HEK293 (cell line): ENCODE measurements around the gene PPM1E.
A peak's percentile ranks its signal among the peaks of the same experiment; 100 is the strongest.
"Not testable (repeated sequence)": the region's sequence is repeated elsewhere in the genome, so short reads cannot be mapped to it uniquely, and the experiment has no call there.

Experiments used
- CTCF ChIA-PET: fragments of 350-600 bp; formaldehyde crosslinking; extraction: SDS; loops from one replicate; lab custom pipeline; 2021; ENCODE audit warnings: antibody characterized with exemption; lab: Yijun Ruan, JAX
- POLR2A ChIA-PET: fragments of 300-600 bp; formaldehyde crosslinking; extraction: SDS; loops from one replicate; lab custom pipeline; 2020; ENCODE audit warnings: antibody characterized with exemption, inconsistent platforms; lab: Yijun Ruan, JAX
- H3K27ac ChIP-seq: fragments of 200-500 bp; sonication (Bioruptor generic); 2 replicates; pipeline ENCODE4 v1.5.1; 2014; ENCODE audit warnings: low read depth, low read length, control low read depth, inconsistent platforms; ENCODE audit errors: extremely low read depth
- H3K36me3 ChIP-seq, 2 experiments: fragments of 200-500 bp in 1 of 2; sonication (Bioruptor generic) in 1 of 2; 1 replicate in 1 of 2; 2 replicates in 1 of 2; pipeline ENCODE4 v1.5.1; 2014 to 2017; ENCODE audit warnings: inconsistent platforms in 2 of 2, low read length in 2 of 2; ENCODE audit not compliant: control insufficient read depth in 2 of 2, insufficient read depth in 1 of 2
- H3K4me1 ChIP-seq: fragments of 200-500 bp; sonication (Bioruptor generic); 2 replicates; pipeline ENCODE4 v1.5.1; 2014; ENCODE audit warnings: mild to moderate bottlenecking, low read length, inconsistent platforms; ENCODE audit not compliant: control insufficient read depth, insufficient read depth
- H3K4me3 ChIP-seq: 2 replicates; pipeline ENCODE4 v1.5.1; 2011; ENCODE audit warnings: low read depth, mild to moderate bottlenecking, control low read depth, low read length, moderate library complexity
- H3K9me3 ChIP-seq: fragments of 200-500 bp; sonication (Bioruptor generic); 2 replicates; pipeline ENCODE4 v1.5.1; 2014; ENCODE audit warnings: low read depth, low read length, inconsistent platforms; ENCODE audit not compliant: control insufficient read depth, insufficient read depth
- IKZF3 ChIP-seq: fragments of 450-650 bp; IDR thresholded peaks from 2 replicates; pipeline ENCODE4 v1.5.0; 2018; ENCODE audit warnings: missing biosample characterization, mild to moderate bottlenecking, missing genetic modification characterization, moderate library complexity
- OSR2 ChIP-seq: fragments of 450-650 bp; formaldehyde crosslinking; IDR thresholded peaks from 2 replicates; pipeline ENCODE4 v1.5.1; 2016; ENCODE audit warnings: missing biosample characterization, missing genetic modification characterization
- ZBTB1 ChIP-seq: fragments of 450-650 bp; formaldehyde crosslinking; IDR thresholded peaks from 2 replicates; pipeline ENCODE4 v1.5.1; 2016; ENCODE audit warnings: missing biosample characterization, missing genetic modification characterization
- ZBTB17 ChIP-seq: fragments of 450-650 bp; formaldehyde crosslinking; IDR thresholded peaks from 2 replicates; pipeline ENCODE4 v1.5.1; 2016; ENCODE audit warnings: missing biosample characterization, missing genetic modification characterization
- ZBTB8A ChIP-seq: fragments of 450-650 bp; formaldehyde crosslinking; IDR thresholded peaks from 2 replicates; pipeline ENCODE4 v1.5.1; 2016; ENCODE audit warnings: missing biosample characterization, missing genetic modification characterization
- ZFP37 ChIP-seq: fragments of 450-650 bp; formaldehyde crosslinking; IDR thresholded peaks from 2 replicates; pipeline ENCODE4 v1.5.1; 2016; ENCODE audit warnings: missing biosample characterization, missing genetic modification characterization
- ZNF121 ChIP-seq: fragments of 450-650 bp; formaldehyde crosslinking; IDR thresholded peaks from 2 replicates; pipeline ENCODE4 v1.5.1; 2016; ENCODE audit warnings: missing biosample characterization, missing genetic modification characterization
- ZNF132 ChIP-seq: fragments of 450-650 bp; formaldehyde crosslinking; IDR thresholded peaks from 2 replicates; pipeline ENCODE4 v1.5.1; 2017; ENCODE audit warnings: missing biosample characterization, missing genetic modification characterization, borderline replicate concordance
- ZNF354C ChIP-seq: fragments of 450-650 bp; formaldehyde crosslinking; IDR thresholded peaks from 2 replicates; pipeline ENCODE4 v1.5.1; 2016; ENCODE audit warnings: missing biosample characterization, missing genetic modification characterization, low read depth, borderline replicate concordance
- ZNF571 ChIP-seq: fragments of 450-650 bp; formaldehyde crosslinking; IDR thresholded peaks from 2 replicates; pipeline ENCODE4 v1.5.0; 2017; ENCODE audit warnings: missing biosample characterization, missing genetic modification characterization
- ZNF600 ChIP-seq: fragments of 450-650 bp; formaldehyde crosslinking; IDR thresholded peaks from 2 replicates; pipeline ENCODE4 v1.5.1; 2016; ENCODE audit warnings: missing biosample characterization, missing genetic modification characterization
- ZNF701 ChIP-seq: fragments of 450-650 bp; formaldehyde crosslinking; IDR thresholded peaks from 2 replicates; pipeline ENCODE4 v1.5.1; 2016; ENCODE audit warnings: missing biosample characterization, missing genetic modification characterization
- ZNF76 ChIP-seq: fragments of 450-650 bp; formaldehyde crosslinking; IDR thresholded peaks from 2 replicates; pipeline ENCODE4; 2016; ENCODE audit warnings: low read depth, missing biosample characterization, missing genetic modification characterization, borderline replicate concordance
- ZXDB ChIP-seq: fragments of 450-650 bp; formaldehyde crosslinking; IDR thresholded peaks from 2 replicates; pipeline ENCODE4 v1.5.1; 2016; ENCODE audit warnings: missing biosample characterization, missing genetic modification characterization
- TF ChIP-seq, protein P1 (sequence below): fragments of 450-650 bp; formaldehyde crosslinking; IDR thresholded peaks from 2 replicates; pipeline ENCODE4 v1.5.1; 2016; ENCODE audit warnings: missing biosample characterization, missing genetic modification characterization
- TF ChIP-seq, protein P2 (sequence below): fragments of 450-650 bp; formaldehyde crosslinking; IDR thresholded peaks from 2 replicates; pipeline ENCODE4 v1.5.1; 2017; ENCODE audit warnings: missing biosample characterization, missing genetic modification characterization
- TF ChIP-seq, protein P3 (sequence below): fragments of 450-650 bp; formaldehyde crosslinking; IDR thresholded peaks from 2 replicates; pipeline ENCODE4 v1.5.1; 2017; ENCODE audit warnings: missing biosample characterization, missing genetic modification characterization
- TF ChIP-seq, protein P4 (sequence below): fragments of 450-650 bp; formaldehyde crosslinking; IDR thresholded peaks from 2 replicates; pipeline ENCODE4 v1.5.1; 2017; ENCODE audit warnings: missing biosample characterization, missing genetic modification characterization

PPM1E gene

DNA sequence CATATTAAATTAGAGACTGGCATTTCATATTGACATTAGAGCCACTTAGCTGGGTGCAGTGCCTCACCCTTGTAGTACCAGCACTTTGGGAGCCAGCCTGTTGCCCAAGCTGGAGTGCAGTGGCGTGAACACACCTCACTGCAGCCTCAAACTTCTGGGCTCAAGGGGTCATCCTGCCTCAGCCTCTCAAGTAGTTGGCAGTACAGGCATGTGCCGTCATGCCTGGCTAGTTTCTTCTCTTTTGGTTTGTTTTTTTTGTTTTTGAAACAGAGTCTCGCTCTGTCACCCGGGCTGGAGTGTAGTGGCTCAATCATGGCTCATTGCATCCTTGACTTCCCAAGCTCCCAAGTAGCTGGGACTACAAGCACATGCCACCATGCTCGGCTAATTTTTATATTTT is 8.7 kb downstream of the PPM1E start (continued):
- TF ChIP-seq, protein P1, sequence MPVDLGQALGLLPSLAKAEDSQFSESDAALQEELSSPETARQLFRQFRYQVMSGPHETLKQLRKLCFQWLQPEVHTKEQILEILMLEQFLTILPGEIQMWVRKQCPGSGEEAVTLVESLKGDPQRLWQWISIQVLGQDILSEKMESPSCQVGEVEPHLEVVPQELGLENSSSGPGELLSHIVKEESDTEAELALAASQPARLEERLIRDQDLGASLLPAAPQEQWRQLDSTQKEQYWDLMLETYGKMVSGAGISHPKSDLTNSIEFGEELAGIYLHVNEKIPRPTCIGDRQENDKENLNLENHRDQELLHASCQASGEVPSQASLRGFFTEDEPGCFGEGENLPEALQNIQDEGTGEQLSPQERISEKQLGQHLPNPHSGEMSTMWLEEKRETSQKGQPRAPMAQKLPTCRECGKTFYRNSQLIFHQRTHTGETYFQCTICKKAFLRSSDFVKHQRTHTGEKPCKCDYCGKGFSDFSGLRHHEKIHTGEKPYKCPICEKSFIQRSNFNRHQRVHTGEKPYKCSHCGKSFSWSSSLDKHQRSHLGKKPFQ (tag by site-specific recombination) = peak; percentile 82
- no peak for TF ChIP-seq ZNF354C (tag by site-specific recombination)
- no peak for TF ChIP-seq ZNF571 (tag by site-specific recombination)
- TF ChIP-seq ZBTB8A (tag by site-specific recombination) = 0 out of 2 replicates have a peak, but pooled peaks have one; percentile 38
- peak; percentile 52; the same call in 1 of the 2 replicates for TF ChIP-seq ZNF600 (tag by site-specific recombination)

DNA sequence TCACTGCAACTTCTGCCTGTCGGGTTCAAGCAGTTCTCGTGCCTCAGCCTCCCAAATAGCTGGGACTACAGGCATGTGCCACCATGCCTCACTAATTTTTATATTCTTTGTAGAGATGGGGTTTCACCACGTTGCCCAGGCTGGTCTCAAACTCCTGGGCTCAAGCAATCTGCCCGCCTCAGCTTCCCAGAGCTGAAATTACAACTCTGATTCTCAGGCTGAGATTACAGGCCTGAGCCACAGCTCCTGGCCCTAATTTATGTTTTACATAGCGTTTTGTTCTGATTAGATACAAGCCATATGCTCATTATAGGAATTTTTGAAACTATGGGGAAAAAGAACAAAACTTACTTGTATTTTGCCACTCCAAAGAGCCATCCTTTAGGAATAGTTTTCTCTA is 22.8 kb downstream of the PPM1E start:
- CTCF ChIA-PET = interaction anchor here (0.9 kb wide), 1 partner anchor 23 kb away, joined by 3 read pairs; no protein-coding TSS in a partner anchor
- H3K9me3 ChIP-seq, POLR2A ChIA-PET, H3K27ac ChIP-seq, H3K36me3 ChIP-seq, H3K4me3 ChIP-seq, H3K4me1 ChIP-seq: not testable (repeated sequence)

DNA sequence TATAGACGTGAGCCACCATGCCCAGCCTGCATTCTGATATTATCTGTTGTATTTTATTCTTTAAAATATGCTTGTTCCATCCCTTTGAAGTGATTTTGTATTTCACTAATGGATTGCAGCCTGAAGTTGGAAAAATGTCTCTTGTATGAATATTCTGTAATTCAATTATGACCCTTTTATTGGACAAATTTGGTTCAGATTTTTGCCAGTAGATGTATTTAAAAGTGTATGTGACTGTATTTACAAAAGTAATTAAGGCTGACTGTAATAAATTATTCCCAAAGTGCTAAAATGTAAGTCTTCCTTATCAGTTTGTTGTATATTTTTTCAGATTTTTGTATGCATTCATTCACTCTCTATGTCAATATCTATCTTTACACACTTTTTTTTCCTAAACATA is 23.8 kb downstream of the PPM1E start:
- H3K4me1 ChIP-seq = no peaks in the 10 kb centered on the region; the same call in 1 of the 2 replicates
- no peak overlapping the region for H3K27ac ChIP-seq
- CTCF ChIA-PET = no interaction called here
- no peak overlapping the region for H3K4me3 ChIP-seq
- POLR2A ChIA-PET = no interaction called here
- TF ChIP-seq ZFP37 (tag by site-specific recombination) = no peak
- TF ChIP-seq, protein P2, sequence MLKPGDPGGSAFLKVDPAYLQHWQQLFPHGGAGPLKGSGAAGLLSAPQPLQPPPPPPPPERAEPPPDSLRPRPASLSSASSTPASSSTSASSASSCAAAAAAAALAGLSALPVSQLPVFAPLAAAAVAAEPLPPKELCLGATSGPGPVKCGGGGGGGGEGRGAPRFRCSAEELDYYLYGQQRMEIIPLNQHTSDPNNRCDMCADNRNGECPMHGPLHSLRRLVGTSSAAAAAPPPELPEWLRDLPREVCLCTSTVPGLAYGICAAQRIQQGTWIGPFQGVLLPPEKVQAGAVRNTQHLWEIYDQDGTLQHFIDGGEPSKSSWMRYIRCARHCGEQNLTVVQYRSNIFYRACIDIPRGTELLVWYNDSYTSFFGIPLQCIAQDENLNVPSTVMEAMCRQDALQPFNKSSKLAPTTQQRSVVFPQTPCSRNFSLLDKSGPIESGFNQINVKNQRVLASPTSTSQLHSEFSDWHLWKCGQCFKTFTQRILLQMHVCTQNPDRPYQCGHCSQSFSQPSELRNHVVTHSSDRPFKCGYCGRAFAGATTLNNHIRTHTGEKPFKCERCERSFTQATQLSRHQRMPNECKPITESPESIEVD (tag by site-specific recombination) = peak; percentile 14; the same call in 1 of the 2 replicates
- H3K36me3 ChIP-seq = no peaks in the 10 kb centered on the region
- H3K9me3 ChIP-seq = no peaks in the 10 kb centered on the region

DNA sequence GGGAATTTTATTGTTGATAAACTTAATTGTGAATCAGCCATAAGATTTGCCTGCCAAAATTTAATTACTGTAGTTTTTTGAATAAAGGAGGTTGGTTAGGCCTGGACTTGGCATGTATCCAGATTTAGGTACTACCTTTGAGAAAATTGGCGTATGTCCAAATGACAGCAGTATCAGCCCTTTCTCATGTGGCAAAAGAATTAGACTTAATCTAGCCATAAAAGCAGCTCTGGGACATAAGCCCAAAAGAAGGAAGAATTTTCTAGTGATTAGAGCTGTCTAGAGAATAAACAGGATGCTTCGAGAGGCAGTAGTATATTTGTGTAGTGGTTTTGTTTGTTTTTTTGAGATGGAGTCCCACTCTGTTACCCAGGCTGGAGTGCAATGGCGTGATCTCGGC is 27.7 kb downstream of the PPM1E start:
- H3K4me1 ChIP-seq = no peaks in the 10 kb centered on the region
- no peak overlapping the region for H3K4me3 ChIP-seq
- H3K27ac ChIP-seq = no peak overlapping the region
- no peaks in the 10 kb centered on the region for H3K36me3 ChIP-seq
- ChIA-PET CTCF (no interaction called here), POLR2A (interaction anchor here (0.6 kb wide), 1 partner anchor 39 kb away, joined by 3 read pairs; no protein-coding TSS in a partner anchor)
- no peaks in the 10 kb centered on the region for H3K9me3 ChIP-seq
- TF ChIP-seq, protein P3, sequence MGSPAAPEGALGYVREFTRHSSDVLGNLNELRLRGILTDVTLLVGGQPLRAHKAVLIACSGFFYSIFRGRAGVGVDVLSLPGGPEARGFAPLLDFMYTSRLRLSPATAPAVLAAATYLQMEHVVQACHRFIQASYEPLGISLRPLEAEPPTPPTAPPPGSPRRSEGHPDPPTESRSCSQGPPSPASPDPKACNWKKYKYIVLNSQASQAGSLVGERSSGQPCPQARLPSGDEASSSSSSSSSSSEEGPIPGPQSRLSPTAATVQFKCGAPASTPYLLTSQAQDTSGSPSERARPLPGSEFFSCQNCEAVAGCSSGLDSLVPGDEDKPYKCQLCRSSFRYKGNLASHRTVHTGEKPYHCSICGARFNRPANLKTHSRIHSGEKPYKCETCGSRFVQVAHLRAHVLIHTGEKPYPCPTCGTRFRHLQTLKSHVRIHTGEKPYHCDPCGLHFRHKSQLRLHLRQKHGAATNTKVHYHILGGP = peak; percentile 97
- TF ChIP-seq ZXDB (tag by site-specific recombination) (0 out of 2 replicates have a peak, but pooled peaks have one; percentile 23), ZNF76 (tag by site-specific recombination) (no peak), IKZF3 (tag by site-specific recombination) (peak; percentile 70), ZNF701 (tag by site-specific recombination) (no peak), ZNF121 (tag by site-specific recombination) (no peak), ZBTB1 (no peak), OSR2 (tag by site-specific recombination) (peak; percentile 86), ZNF132 (tag by site-specific recombination) (no peak), ZBTB17 (tag by site-specific recombination) (no peak), ZBTB8A (tag by site-specific recombination) (peak; percentile 76)
- TF ChIP-seq, protein P2 (tag by site-specific recombination) = peak; percentile 77
- TF ChIP-seq, protein P4, sequence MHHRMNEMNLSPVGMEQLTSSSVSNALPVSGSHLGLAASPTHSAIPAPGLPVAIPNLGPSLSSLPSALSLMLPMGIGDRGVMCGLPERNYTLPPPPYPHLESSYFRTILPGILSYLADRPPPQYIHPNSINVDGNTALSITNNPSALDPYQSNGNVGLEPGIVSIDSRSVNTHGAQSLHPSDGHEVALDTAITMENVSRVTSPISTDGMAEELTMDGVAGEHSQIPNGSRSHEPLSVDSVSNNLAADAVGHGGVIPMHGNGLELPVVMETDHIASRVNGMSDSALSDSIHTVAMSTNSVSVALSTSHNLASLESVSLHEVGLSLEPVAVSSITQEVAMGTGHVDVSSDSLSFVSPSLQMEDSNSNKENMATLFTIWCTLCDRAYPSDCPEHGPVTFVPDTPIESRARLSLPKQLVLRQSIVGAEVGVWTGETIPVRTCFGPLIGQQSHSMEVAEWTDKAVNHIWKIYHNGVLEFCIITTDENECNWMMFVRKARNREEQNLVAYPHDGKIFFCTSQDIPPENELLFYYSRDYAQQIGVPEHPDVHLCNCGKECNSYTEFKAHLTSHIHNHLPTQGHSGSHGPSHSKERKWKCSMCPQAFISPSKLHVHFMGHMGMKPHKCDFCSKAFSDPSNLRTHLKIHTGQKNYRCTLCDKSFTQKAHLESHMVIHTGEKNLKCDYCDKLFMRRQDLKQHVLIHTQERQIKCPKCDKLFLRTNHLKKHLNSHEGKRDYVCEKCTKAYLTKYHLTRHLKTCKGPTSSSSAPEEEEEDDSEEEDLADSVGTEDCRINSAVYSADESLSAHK (tag by site-specific recombination) = no peak
